Measurements from ENCODE around the gene TRPT1. TPM values are rescaled to one million over a fixed set of nuclear protein-coding genes. Genes with fewer than 3 reads are reported as not detected.

Gene TRPT1
- 55.6 TPM for polyA plus RNA-seq (2013, experiment 1 of 2)
- 42.1 TPM for polyA plus RNA-seq (2013, experiment 2 of 2)

GRCh38 chr11:64225608-64226506 lies at the start of gene TRPT1, which contains the start of gene NUDT22:
TRPT1 (minus strand) TSS chr11:64226186; CDS start chr11:64225860, 326 bp downstream.
NUDT22 (plus strand) TSS chr11:64226274; CDS start chr11:64226653, 379 bp downstream.
- H3K36me3 ChIP-seq (ENCODE audit: control insufficient read depth, insufficient read depth, low read length) = peaks cover 23% of the 10 kb centered on the region
- 1% methylated on average over 46 to 47 of the region's 54 CpGs for WGBS, 2 experiments (ENCODE audit: insufficient coverage in 2 of 2)
- peaks cover 11% of the 10 kb centered on the region for H3K4me1 ChIP-seq (ENCODE audit: control insufficient read depth, insufficient read depth, low read length, poor library complexity, severe bottlenecking)
- peak within 1 kb of the TSS; percentile 60 for H3K4me3 ChIP-seq (ENCODE audit: extremely low read depth, insufficient read depth, low read length, poor library complexity, severe bottlenecking)
- H3K27ac ChIP-seq (ENCODE audit: low read depth, low read length, severe bottlenecking) = peak within 1 kb of the TSS; percentile 37
- H3K9me3 ChIP-seq (ENCODE audit: control insufficient read depth, low read length) = no peaks in the 10 kb centered on the region

- Histone ChIP-seq H3K4me3 (ENCODE audit: extremely low read depth, insufficient read depth, low read length, poor library complexity, severe bottlenecking) (no peak overlapping the region), H3K27ac (ENCODE audit: low read depth, low read length, severe bottlenecking) (no peak overlapping the region), H3K36me3 (ENCODE audit: control insufficient read depth, insufficient read depth, low read length) (peaks cover 30% of the 10 kb centered on the region), H3K9me3 (ENCODE audit: control insufficient read depth, low read length) (no peaks in the 10 kb centered on the region), H3K4me1 (ENCODE audit: control insufficient read depth, insufficient read depth, low read length, poor library complexity, severe bottlenecking) (peaks cover 7% of the 10 kb centered on the region)
- 90 to 96% methylated on average over 13 to 15 of the region's 15 CpGs for WGBS, 2 experiments (ENCODE audit: insufficient coverage in 2 of 2)
Measured at GRCh38 chr11:64275031-64275800, 49.2 kb upstream of the TRPT1 start.

DNA sequence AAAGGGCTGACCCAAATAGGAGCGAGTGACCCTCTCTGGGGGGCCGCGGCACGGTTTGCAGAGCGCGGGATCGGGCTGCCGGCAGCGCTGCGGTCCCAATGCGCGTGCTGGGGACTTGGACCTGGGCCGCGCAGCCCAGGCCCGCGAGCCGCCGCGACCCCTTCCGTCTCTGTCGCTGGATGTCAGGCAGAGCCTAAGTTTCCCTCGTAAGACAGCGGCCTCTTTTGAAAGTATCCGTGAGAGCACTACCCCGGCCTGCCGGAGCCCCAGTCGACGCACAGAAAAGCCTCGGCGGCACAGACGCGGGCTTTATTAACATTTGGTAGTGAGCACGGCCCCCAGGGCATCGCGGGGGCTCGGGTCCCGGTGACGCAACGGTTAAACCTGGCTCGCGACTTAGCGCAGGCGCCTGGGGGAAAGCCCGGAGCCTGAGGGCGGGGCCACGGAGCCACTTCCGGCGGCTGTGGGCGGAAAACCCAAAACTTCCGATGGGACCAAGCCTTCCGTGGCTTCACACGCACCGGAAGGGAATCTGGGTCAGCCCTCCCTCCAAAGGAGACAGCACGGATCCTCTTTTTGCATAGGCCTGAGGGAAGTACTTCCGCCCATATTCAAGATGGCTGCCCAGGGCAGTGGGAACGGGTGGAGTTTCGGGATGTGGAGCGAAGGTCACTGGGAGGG lies 43.7 kb upstream of the TRPT1 start:
- H3K36me3 ChIP-seq (ENCODE audit: control insufficient read depth, insufficient read depth, low read length) = peaks cover 39% of the 10 kb centered on the region
- 0% methylated on average over 53 to 57 of the region's 58 CpGs for WGBS, 2 experiments (ENCODE audit: insufficient coverage in 2 of 2)
- no peaks in the 10 kb centered on the region for H3K9me3 ChIP-seq (ENCODE audit: control insufficient read depth, low read length)
- peaks cover 19% of the 10 kb centered on the region for H3K4me1 ChIP-seq (ENCODE audit: control insufficient read depth, insufficient read depth, low read length, poor library complexity, severe bottlenecking)
- peak overlapping the region; percentile 98 for H3K27ac ChIP-seq (ENCODE audit: low read depth, low read length, severe bottlenecking)
- H3K4me3 ChIP-seq (ENCODE audit: extremely low read depth, insufficient read depth, low read length, poor library complexity, severe bottlenecking) = peak overlapping the region; percentile 56

GRCh38 chr11:64268893-64269539 lies 43.0 kb upstream of the TRPT1 start:
- Histone ChIP-seq H3K36me3 (ENCODE audit: control insufficient read depth, insufficient read depth, low read length) (peaks cover 45% of the 10 kb centered on the region), H3K9me3 (ENCODE audit: control insufficient read depth, low read length) (no peaks in the 10 kb centered on the region), H3K4me1 (ENCODE audit: control insufficient read depth, insufficient read depth, low read length, poor library complexity, severe bottlenecking) (peaks cover 22% of the 10 kb centered on the region), H3K27ac (ENCODE audit: low read depth, low read length, severe bottlenecking) (peak overlapping the region; percentile 98), H3K4me3 (ENCODE audit: extremely low read depth, insufficient read depth, low read length, poor library complexity, severe bottlenecking) (peak overlapping the region; percentile 56)
- WGBS, 2 experiments (ENCODE audit: insufficient coverage in 2 of 2) = 2 to 4% methylated on average over 33 to 34 of the region's 34 CpGs

GRCh38 chr11:64268025-64268892 lies 42.3 kb upstream of the TRPT1 start:
- Histone ChIP-seq H3K9me3 (ENCODE audit: control insufficient read depth, low read length) (no peaks in the 10 kb centered on the region), H3K27ac (ENCODE audit: low read depth, low read length, severe bottlenecking) (peak overlapping the region; percentile 98), H3K4me3 (ENCODE audit: extremely low read depth, insufficient read depth, low read length, poor library complexity, severe bottlenecking) (peak overlapping the region; percentile 56), H3K36me3 (ENCODE audit: control insufficient read depth, insufficient read depth, low read length) (peaks cover 53% of the 10 kb centered on the region), H3K4me1 (ENCODE audit: control insufficient read depth, insufficient read depth, low read length, poor library complexity, severe bottlenecking) (peaks cover 29% of the 10 kb centered on the region)
- 87 to 88% methylated on average over 22 of the region's 23 CpGs for WGBS, 2 experiments (ENCODE audit: insufficient coverage in 2 of 2)

DNA sequence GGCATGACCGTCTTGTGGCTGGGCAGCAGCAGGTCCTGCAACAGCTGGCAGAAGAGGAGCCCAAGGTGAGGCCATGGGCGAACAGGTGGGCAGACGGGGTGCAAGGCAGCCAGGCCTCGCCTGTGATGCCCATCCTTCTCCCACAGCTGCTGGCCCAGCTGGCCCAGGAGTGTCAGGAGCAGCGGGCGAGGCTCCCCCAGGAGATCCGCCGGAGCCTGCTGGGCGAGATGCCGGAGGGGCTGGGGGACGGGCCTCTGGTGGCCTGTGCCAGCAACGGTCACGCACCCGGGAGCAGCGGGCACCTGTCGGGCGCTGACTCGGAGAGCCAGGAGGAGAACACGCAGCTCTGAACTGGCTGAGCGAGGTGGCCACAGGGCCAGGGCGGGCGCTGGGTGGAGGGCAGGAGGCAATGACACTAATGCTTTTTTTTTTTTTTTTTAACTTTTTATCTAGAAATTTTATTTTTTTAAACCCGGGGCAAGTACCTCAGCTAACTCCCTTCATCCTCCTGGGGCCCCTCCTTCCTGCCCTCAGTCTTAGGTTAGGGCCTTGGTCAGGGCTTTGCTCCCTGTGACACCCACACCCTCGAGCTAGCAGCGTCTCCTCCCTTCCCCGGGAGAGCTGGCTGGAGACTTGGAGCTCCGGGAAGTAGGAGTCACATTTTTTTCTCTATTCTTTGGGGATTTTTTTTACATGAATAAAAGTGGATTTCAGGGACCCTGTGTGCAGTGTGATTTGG lies 41.4 kb upstream of the TRPT1 start:
- Histone ChIP-seq H3K9me3 (ENCODE audit: control insufficient read depth, low read length) (no peaks in the 10 kb centered on the region), H3K36me3 (ENCODE audit: control insufficient read depth, insufficient read depth, low read length) (peaks cover 58% of the 10 kb centered on the region), H3K4me3 (ENCODE audit: extremely low read depth, insufficient read depth, low read length, poor library complexity, severe bottlenecking) (no peak overlapping the region), H3K4me1 (ENCODE audit: control insufficient read depth, insufficient read depth, low read length, poor library complexity, severe bottlenecking) (peaks cover 38% of the 10 kb centered on the region), H3K27ac (ENCODE audit: low read depth, low read length, severe bottlenecking) (no peak overlapping the region)
- WGBS, 2 experiments (ENCODE audit: insufficient coverage in 2 of 2) = 91 to 93% methylated on average over 19 to 21 of the region's 27 CpGs

GRCh38 chr11:64266339-64266738 lies 40.4 kb upstream of the TRPT1 start:
- 95 to 100% methylated on average over 13 to 15 of the region's 15 CpGs for WGBS, 2 experiments (ENCODE audit: insufficient coverage in 2 of 2)
- Histone ChIP-seq H3K36me3 (ENCODE audit: control insufficient read depth, insufficient read depth, low read length) (peaks cover 68% of the 10 kb centered on the region), H3K4me3 (ENCODE audit: extremely low read depth, insufficient read depth, low read length, poor library complexity, severe bottlenecking) (no peak overlapping the region), H3K27ac (ENCODE audit: low read depth, low read length, severe bottlenecking) (no peak overlapping the region), H3K9me3 (ENCODE audit: control insufficient read depth, low read length) (no peaks in the 10 kb centered on the region), H3K4me1 (ENCODE audit: control insufficient read depth, insufficient read depth, low read length, poor library complexity, severe bottlenecking) (peaks cover 39% of the 10 kb centered on the region)

DNA sequence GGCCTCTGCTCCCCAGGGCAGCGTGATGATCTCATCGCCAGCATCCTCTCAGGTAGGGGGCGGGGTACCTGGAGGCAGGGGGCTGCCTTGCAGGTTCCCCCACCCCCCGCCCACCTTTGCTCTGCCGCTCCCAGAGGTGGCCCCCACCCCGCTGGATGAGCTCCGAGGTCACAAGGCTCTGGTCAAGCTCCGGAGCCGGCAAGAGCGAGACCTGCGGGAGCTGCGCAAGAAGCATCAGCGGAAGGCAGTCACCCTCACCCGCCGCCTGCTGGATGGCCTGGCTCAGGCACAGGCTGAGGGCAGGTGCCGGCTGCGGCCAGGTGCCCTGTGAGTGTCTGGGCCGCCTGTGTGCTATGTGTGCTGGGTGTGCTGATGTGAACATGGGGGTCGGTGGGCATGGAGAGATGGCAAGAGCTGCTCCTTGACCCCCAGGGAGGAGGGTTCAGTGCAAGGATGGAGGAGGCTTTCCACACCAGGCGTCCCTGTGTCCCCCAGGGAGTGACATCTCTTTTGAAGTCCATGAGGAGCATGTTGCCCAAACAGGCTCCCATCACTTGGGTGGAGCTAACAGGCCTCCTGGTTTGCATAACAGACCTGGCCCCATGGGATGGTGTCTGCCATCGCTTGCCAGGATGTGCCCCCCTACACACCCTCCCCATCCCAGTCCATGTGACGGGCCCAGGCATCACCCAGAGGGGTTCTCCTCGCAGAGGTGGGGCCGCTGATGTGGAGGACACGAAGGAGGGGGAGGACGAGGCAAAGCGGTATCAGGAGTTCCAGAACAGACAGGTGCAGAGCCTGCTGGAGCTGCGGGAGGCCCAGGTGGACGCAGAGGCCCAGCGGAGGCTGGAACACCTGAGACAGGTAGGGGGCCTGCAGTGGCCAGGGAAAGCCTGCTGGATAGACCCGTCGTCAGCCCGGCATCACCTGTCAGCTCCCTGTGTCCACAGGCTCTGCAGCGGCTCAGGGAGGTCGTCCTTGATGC lies 39.5 kb upstream of the TRPT1 start:
- no peak overlapping the region for H3K4me3 ChIP-seq (ENCODE audit: extremely low read depth, insufficient read depth, low read length, poor library complexity, severe bottlenecking)
- H3K27ac ChIP-seq (ENCODE audit: low read depth, low read length, severe bottlenecking) = no peak overlapping the region
- 91 to 95% methylated on average over 29 to 31 of the region's 35 CpGs for WGBS, 2 experiments (ENCODE audit: insufficient coverage in 2 of 2)
- H3K4me1 ChIP-seq (ENCODE audit: control insufficient read depth, insufficient read depth, low read length, poor library complexity, severe bottlenecking) = peaks cover 39% of the 10 kb centered on the region
- peaks cover 73% of the 10 kb centered on the region for H3K36me3 ChIP-seq (ENCODE audit: control insufficient read depth, insufficient read depth, low read length)
- no peaks in the 10 kb centered on the region for H3K9me3 ChIP-seq (ENCODE audit: control insufficient read depth, low read length)

Measured in mesodermal cell (in vitro differentiated cells).